H1 (cell line): ENCODE results near the gene AIRE. TPM values are rescaled to one million over a fixed set of nuclear protein-coding genes. Genes with fewer than 3 reads are reported as not detected.

Source experiments
- CTCF ChIA-PET: fragments of 300-600 bp; sonication (Branson Sonifier 250); formaldehyde crosslinking; loops from one replicate; lab custom pipeline; 2021; ENCODE audit not compliant: partially characterized antibody; lab: Charles Lee
- POLR2A ChIA-PET: fragments of 300-600 bp; sonication (Branson Sonifier 250); formaldehyde crosslinking; loops from one replicate; lab custom pipeline; 2021; ENCODE audit warnings: inconsistent platforms; ENCODE audit not compliant: partially characterized antibody; lab: Charles Lee
- DNase-seq, 2 experiments: peaks; one replicate each; pipeline versions ENCODE4 v3.0.0 to v3.0.0-alpha.2; 2010 to 2022; ENCODE audit warnings: low spot score in 2 of 2, low read depth in 1 of 2, mixed read lengths in 1 of 2
- FAIRE-seq: peaks from 2 replicates; lab custom pipeline; 2011; peaks lifted over from hg19 to GRCh38; lab: Jason Lieb, UNC
- H2AFZ ChIP-seq: 2 replicates; pipeline ENCODE4 v1.8.1; 2012; ENCODE audit warnings: low read length, inconsistent platforms
- H2AK5ac ChIP-seq: 2 replicates; pipeline ENCODE4 v1.6.1; 2013; ENCODE audit warnings: low read depth, low read length
- H2BK120ac ChIP-seq: replicated peaks from 2 replicates; pipeline ENCODE3; 2013; ENCODE audit warnings: low read depth, low read length, inconsistent platforms
- H2BK12ac ChIP-seq: 2 replicates; pipeline ENCODE4 v1.6.1; 2013; ENCODE audit warnings: low read depth, low read length
- H2BK15ac ChIP-seq: 2 replicates; pipeline ENCODE4 v1.6.1; 2013; ENCODE audit warnings: low read length
- H2BK20ac ChIP-seq: 2 replicates; pipeline ENCODE4 v1.6.1; 2013; ENCODE audit warnings: low read length
- H2BK5ac ChIP-seq: 2 replicates; pipeline ENCODE4 v1.6.1; 2013; ENCODE audit warnings: low read depth, low read length
- H3K14ac ChIP-seq: 2 replicates; pipeline ENCODE4 v1.6.1; 2013; ENCODE audit warnings: inconsistent platforms; ENCODE audit not compliant: insufficient read length
- H3K18ac ChIP-seq: 2 replicates; pipeline ENCODE4 v1.6.1; 2013; ENCODE audit warnings: low read length; ENCODE audit errors: extremely low read depth
- H3K23ac ChIP-seq: 2 replicates; pipeline ENCODE4 v1.6.1; 2013; ENCODE audit warnings: inconsistent platforms; ENCODE audit not compliant: insufficient read length
- H3K23me2 ChIP-seq: 2 replicates; pipeline ENCODE4 v1.6.1; 2013; ENCODE audit warnings: low read depth, low read length
- H3K27ac ChIP-seq: 2 replicates; pipeline ENCODE4 v1.6.1; 2011; ENCODE audit warnings: low read depth, low read length, inconsistent platforms
- H3K27me3 ChIP-seq, 4 experiments: replicated peaks in 1 of 4; 1 replicate in 1 of 4; 2 replicates in 3 of 4; pipeline versions ENCODE4 v1.6.1 to v1.8.1; 2011 to 2013; ENCODE audit warnings: low read length in 3 of 4, mild to moderate bottlenecking in 3 of 4, inconsistent platforms in 2 of 4, mixed read lengths in 2 of 4, moderate library complexity in 1 of 4; ENCODE audit not compliant: control insufficient read depth in 3 of 4, insufficient read depth in 3 of 4; ENCODE audit errors: extremely low read depth in 1 of 4
- H3K36me3 ChIP-seq, 4 experiments: 2 replicates each; pipeline versions ENCODE4 v1.6.1 to v1.8.1; 2011 to 2013; ENCODE audit warnings: mild to moderate bottlenecking in 4 of 4, low read length in 3 of 4, moderate library complexity in 2 of 4, control low read depth in 1 of 4, inconsistent platforms in 1 of 4; ENCODE audit not compliant: insufficient read depth in 4 of 4, control insufficient read depth in 2 of 4
- H3K4ac ChIP-seq: replicated peaks from 2 replicates; pipeline ENCODE3; 2013; ENCODE audit warnings: low read length, low read depth, mixed read lengths, inconsistent platforms; ENCODE audit not compliant: insufficient read length
- H3K4me1 ChIP-seq, 4 experiments: replicated peaks in 1 of 4; 1 replicate in 1 of 4; 2 replicates in 3 of 4; pipeline versions ENCODE4 v1.6.1 to v1.8.1; 2011 to 2013; ENCODE audit warnings: low read length in 3 of 4, inconsistent platforms in 2 of 4, mixed read lengths in 1 of 4; ENCODE audit not compliant: insufficient read depth in 4 of 4, control insufficient read depth in 3 of 4
- H3K4me2 ChIP-seq, 2 experiments: 2 replicates each; pipeline versions ENCODE4 v1.6.1 to v1.8.1; 2011 to 2013; ENCODE audit warnings: low read depth in 2 of 2, low read length in 2 of 2, control low read depth in 1 of 2, inconsistent platforms in 1 of 2, mild to moderate bottlenecking in 1 of 2; ENCODE audit not compliant: insufficient read depth in 1 of 2
- H3K4me3 ChIP-seq, 4 experiments: fragments of 200-600, 300-600 bp in 1 of 4; sonication (generic), shearing (Covaris generic), sonication (Bioruptor Twin) in 1 of 4; 2 replicates each; pipeline versions ENCODE4 v1.5.1 to v1.8.1; 2011 to 2016; ENCODE audit warnings: low read length in 4 of 4, low read depth in 3 of 4, control low read depth in 2 of 4, inconsistent platforms in 2 of 4, mild to moderate bottlenecking in 2 of 4, mixed read lengths in 1 of 4, moderate library complexity in 1 of 4; ENCODE audit not compliant: insufficient read depth in 2 of 4; ENCODE audit errors: extremely low read depth in 1 of 4
- H3K56ac ChIP-seq: replicated peaks from 2 replicates; pipeline ENCODE3; 2013; ENCODE audit warnings: low read depth, mild to moderate bottlenecking, mixed read lengths, low read length, inconsistent platforms; ENCODE audit not compliant: insufficient read length
- H3K79me1 ChIP-seq: 2 replicates; pipeline ENCODE4 v1.6.1; 2013; ENCODE audit warnings: low read depth, low read length, control low read depth
- H3K79me2 ChIP-seq, 2 experiments: 2 replicates each; pipeline versions ENCODE4 v1.6.1 to v1.8.1; 2012 to 2013; ENCODE audit warnings: low read length in 2 of 2, mild to moderate bottlenecking in 2 of 2, inconsistent platforms in 1 of 2; ENCODE audit not compliant: insufficient read depth in 2 of 2, control insufficient read depth in 1 of 2
- H3K9ac ChIP-seq, 4 experiments: replicated peaks in 1 of 4; 1 replicate in 1 of 4; 2 replicates in 3 of 4; pipeline versions ENCODE4 v1.6.1 to v1.8.1; 2011 to 2013; ENCODE audit warnings: low read depth in 3 of 4, low read length in 3 of 4, control low read depth in 2 of 4, mild to moderate bottlenecking in 2 of 4, moderate library complexity in 2 of 4, inconsistent platforms in 1 of 4; ENCODE audit errors: extremely low read depth in 1 of 4
- H3K9me3 ChIP-seq, 2 experiments: 2 replicates each; pipeline versions ENCODE4 v1.6.1 to v1.8.1; 2012 to 2013; ENCODE audit warnings: mild to moderate bottlenecking in 2 of 2, moderate library complexity in 2 of 2, control low read depth in 1 of 2, inconsistent platforms in 1 of 2, low read depth in 1 of 2, low read length in 1 of 2, mixed read lengths in 1 of 2; ENCODE audit not compliant: insufficient read depth in 2 of 2
- H4K20me1 ChIP-seq, 2 experiments: replicated peaks in 1 of 2; 2 replicates each; pipeline versions ENCODE3 to v1.8.1; 2011 to 2013; ENCODE audit warnings: inconsistent platforms in 2 of 2, low read length in 2 of 2, mild to moderate bottlenecking in 1 of 2; ENCODE audit not compliant: insufficient read depth in 2 of 2, control insufficient read depth in 1 of 2
- H4K5ac ChIP-seq: 2 replicates; pipeline ENCODE4 v1.6.1; 2013; ENCODE audit warnings: low read length, low read depth, mixed read lengths, inconsistent platforms; ENCODE audit not compliant: insufficient read length
- H4K8ac ChIP-seq: 2 replicates; pipeline ENCODE4 v1.8.0; 2013; ENCODE audit warnings: mild to moderate bottlenecking, moderate library complexity, low read length, inconsistent platforms; ENCODE audit not compliant: insufficient read depth; ENCODE audit errors: extremely low read depth
- H4K91ac ChIP-seq: replicated peaks from 2 replicates; pipeline ENCODE3; 2013; ENCODE audit warnings: low read length, mixed read lengths, inconsistent platforms; ENCODE audit not compliant: insufficient read length
- CBX5 ChIP-seq: fragments of 300-800, 300-1000 bp; sonication (generic); IDR thresholded peaks from 2 replicates; pipeline ENCODE4 v1.7.1; 2016; ENCODE audit warnings: antibody characterized with exemption, low read length, low read depth
- CTCF ChIP-seq, 3 experiments: IDR thresholded peaks; 1 replicate in 2 of 3; 2 replicates in 1 of 3; pipeline versions ENCODE4 v1.5.1 to v1.6.1; 2011; ENCODE audit warnings: low read length in 3 of 3, mild to moderate bottlenecking in 3 of 3, inconsistent platforms in 2 of 3, low read depth in 1 of 3, moderate library complexity in 1 of 3; ENCODE audit not compliant: insufficient read depth in 1 of 3; ENCODE audit errors: control extremely low read depth in 1 of 3
- EZH2 ChIP-seq: fragments of 200-600 bp; sonication (generic); IDR thresholded peaks from 2 replicates; pipeline ENCODE4 v1.7.1; 2012; ENCODE audit warnings: low read depth, mild to moderate bottlenecking, moderate library complexity, low read length, inconsistent platforms; ENCODE audit not compliant: severe bottlenecking
- KDM1A ChIP-seq: fragments of 200-600, 300-600 bp; sonication (generic); IDR thresholded peaks from 2 replicates; pipeline ENCODE4 v1.7.1; 2016; ENCODE audit warnings: mild to moderate bottlenecking, low read length, borderline replicate concordance
- MAX ChIP-seq: IDR thresholded peaks from 2 replicates; pipeline ENCODE4 v1.6.1; 2012; ENCODE audit warnings: inconsistent platforms
- TAF1 ChIP-seq: IDR thresholded peaks from 2 replicates; pipeline ENCODE4 v1.6.1; 2011; ENCODE audit warnings: mild to moderate bottlenecking, low read depth, low read length
- TCF12 ChIP-seq: IDR thresholded peaks from 2 replicates; pipeline ENCODE4 v1.6.1; 2011; ENCODE audit warnings: low read depth, mild to moderate bottlenecking, low read length
- WGBS, 2 experiments: shearing (Covaris generic) in 1 of 2; methylation state at CpG; one replicate each; pipeline versions ENCODE4 v1.1.6 to v1.1.7; 2013 to 2015; ENCODE audit warnings: low lambda C conversion rate in 2 of 2, mixed read lengths in 2 of 2, inconsistent platforms in 1 of 2, low coverage in 1 of 2, missing lambda C conversion rate in 1 of 2; ENCODE audit not compliant: insufficient replicate concordance in 2 of 2, insufficient coverage in 1 of 2, insufficient read length in 1 of 2; ENCODE audit errors: extremely low coverage in 1 of 2, missing lambda C conversion rate in 1 of 2; 5-methylcytosine and 5-hydroxymethylcytosine counted together
- polyA plus RNA-seq, 7 experiments: library from polyadenylated mRNA; depleted of rRNA in 3 of 7; stranded (reverse) in 5 of 7; unstranded in 2 of 7; fragments of >200 nt in 5 of 7; fragments of 200-250 nt in 2 of 7; gene quantifications; 1 replicate in 5 of 7; 2 replicates in 1 of 7; 4 replicates in 1 of 7; pipeline versions ENCODE4 v1.2.1 to v1.2.3, GENCODE V29; 2011 to 2013; ENCODE audit warnings: missing spikeins in 2 of 7, mixed read lengths in 2 of 7
- total RNA-seq: library from RNA; stranded (reverse); fragmentation: NEBNext Ultra II Directional; extraction: Animal tissue kit (Norgen Biotek cat#: 25700); gene quantifications from 2 replicates; pipeline ENCODE4 v1.2.1, GENCODE V29; 2021

Gene AIRE
- total and polyA plus RNA-seq, 2 of the 8 experiments (the other 6 are each of a cell fraction or from before 2014, with no cell fraction given): 0.09 TPM; not detected in 1

- Histone ChIP-seq H3K27me3 (no peaks in the 10 kb centered on the region), H4K91ac (no peak overlapping the region), H4K8ac (peak overlapping the region; percentile 51; the same call in 1 of the 2 replicates), H3K27ac (no peak overlapping the region), H3K4me1 (no peaks in the 10 kb centered on the region), H2BK20ac (no peak overlapping the region), H3K9me3 (no peaks in the 10 kb centered on the region), H3K4me3 (no peak overlapping the region), H3K18ac (no peak overlapping the region), H4K5ac (no peak overlapping the region), H2AK5ac (no peak overlapping the region), H3K4ac (no peak overlapping the region), H3K14ac (no peak overlapping the region), H2BK12ac (no peak overlapping the region), H2BK5ac (no peak overlapping the region), H4K20me1 (peaks cover 0 to 14% of the 10 kb centered on the region in 2 experiments), H2AFZ (no peak overlapping the region), H3K23me2 (no peaks in the 10 kb centered on the region), H3K79me2 (no peaks in the 10 kb centered on the region), H2BK120ac (no peak overlapping the region), H3K56ac (no peak overlapping the region), H3K9ac (no peak overlapping the region), H3K23ac (no peak overlapping the region), H2BK15ac (no peak overlapping the region), H3K36me3 (peaks cover 0 to 27% (median 11%) of the 10 kb centered on the region in 4 experiments; a peak in 6 of 8 replicates), H3K79me1 (no peaks in the 10 kb centered on the region; the same call in 1 of the 2 replicates), H3K4me2 (no peak overlapping the region)
- FAIRE-seq (no peak), DNase-seq (no peak)
- ChIA-PET POLR2A (interaction anchor here (0.9 to 1.9 kb wide), 2 partner anchors 14 to 18 kb away, joined by 3 to 4 read pairs; no protein-coding TSS in a partner anchor), CTCF (interaction anchor here (1.0 kb wide), 1 partner anchor 12 kb away, joined by 3 read pairs; no protein-coding TSS in a partner anchor)
- TF ChIP-seq TAF1: no peak
- TF ChIP-seq EZH2: no peak
- no peak for TF ChIP-seq CTCF (IDR thresholded peaks at IDR 0.05; ENCODE audit: control extremely low read depth in 1 of 3, insufficient read depth in 1 of 3, low read depth in 1 of 3, low read length in 3 of 3)
- TF ChIP-seq CBX5: no peak
- no peak for TF ChIP-seq TCF12
- no peak for TF ChIP-seq MAX
- no peak for TF ChIP-seq KDM1A
- WGBS, 2 experiments: 94% methylated on average over 12 of the region's 13 CpGs; no CpG with 5 or more reads in 1 of the 2 experiments
These were observed 27.8 kb downstream of the AIRE start for GRCh38 chr21:44313451-44313850.
